Measurements from ENCODE around the gene CD69. TPM values are rescaled to one million over a fixed set of nuclear protein-coding genes. Genes with fewer than 3 reads are reported as not detected.

The CD69 gene
- total RNA-seq, 4 donors from 2014 or later = 0.41 to 0.72 (median 0.51) TPM; not detected in 1

GRCh38 chr12:9754099-9754927 lies 6.4 kb downstream of the CD69 start:
- H3K27me3 ChIP-seq = no peaks in the 10 kb centered on the region
- H3K4me1 ChIP-seq = peaks cover 0 to 5% of the 10 kb centered on the region in 2 donors
- ATAC-seq (no peak), DNase-seq (no peak)
- no peak overlapping the region for H3K4me3 ChIP-seq
- intact Hi-C loops (cut with DNase I; ENCODE audit: low total_unique reads) = no loop called here
- no peaks in the 10 kb centered on the region for H3K36me3 ChIP-seq
- no peak for TF ChIP-seq CTCF (IDR thresholded peaks at IDR 0.05 in 4 of 5, conservative IDR thresholded peaks at IDR 0.05 in 1 of 5)
- TF ChIP-seq POLR2A (IDR thresholded peaks at IDR 0.05) = no peak
- in situ Hi-C loops (cut with MboI; ENCODE audit: low sequenced_read_pairs in 4 of 4) = no loop called here
- H3K9me3 ChIP-seq = no peaks in the 10 kb centered on the region
- H3K27ac ChIP-seq = no peak overlapping the region

- no peak overlapping the region for H3K27ac ChIP-seq
- no peak overlapping the region for H3K4me3 ChIP-seq
- in situ Hi-C loops (cut with MboI; ENCODE audit: low sequenced_read_pairs in 4 of 4) (no loop called here), intact Hi-C loops (cut with DNase I; ENCODE audit: low total_unique reads) (no loop called here)
- H3K36me3 ChIP-seq = no peaks in the 10 kb centered on the region
- no peak for ATAC-seq
- TF ChIP-seq POLR2A (IDR thresholded peaks at IDR 0.05) (no peak), CTCF (IDR thresholded peaks at IDR 0.05 in 4 of 5, conservative IDR thresholded peaks at IDR 0.05 in 1 of 5) (no peak)
- peaks cover 0 to 5% of the 10 kb centered on the region in 2 donors for H3K4me1 ChIP-seq
- no peaks in the 10 kb centered on the region for H3K9me3 ChIP-seq
- no peaks in the 10 kb centered on the region for H3K27me3 ChIP-seq
- DNase-seq = no peak
These were observed 7.2 kb downstream of the CD69 start for GRCh38 chr12:9753498-9753897.

GRCh38 chr12:9753073-9753472 lies 7.6 kb downstream of the CD69 start:
- in situ Hi-C loops (cut with MboI; ENCODE audit: low sequenced_read_pairs in 4 of 4) = no loop called here
- no peak for TF ChIP-seq POLR2A (IDR thresholded peaks at IDR 0.05)
- TF ChIP-seq CTCF (IDR thresholded peaks at IDR 0.05 in 4 of 5, conservative IDR thresholded peaks at IDR 0.05 in 1 of 5) = no peak
- intact Hi-C loops (cut with DNase I; ENCODE audit: low total_unique reads) = no loop called here
- Histone ChIP-seq H3K27me3 (no peaks in the 10 kb centered on the region), H3K36me3 (no peaks in the 10 kb centered on the region), H3K4me3 (no peak overlapping the region), H3K9me3 (no peaks in the 10 kb centered on the region), H3K27ac (no peak overlapping the region), H3K4me1 (peaks cover 0 to 5% of the 10 kb centered on the region in 2 donors)
- DNase-seq = no peak
- ATAC-seq = no peak

- Histone ChIP-seq H3K4me3 (no peak overlapping the region), H3K9me3 (no peaks in the 10 kb centered on the region), H3K27me3 (no peaks in the 10 kb centered on the region), H3K27ac (no peak overlapping the region), H3K36me3 (no peaks in the 10 kb centered on the region), H3K4me1 (peaks cover 0 to 5% of the 10 kb centered on the region in 2 donors)
- TF ChIP-seq POLR2A (IDR thresholded peaks at IDR 0.05) (no peak), CTCF (IDR thresholded peaks at IDR 0.05 in 4 of 5, conservative IDR thresholded peaks at IDR 0.05 in 1 of 5) (no peak)
- in situ Hi-C loops (cut with MboI; ENCODE audit: low sequenced_read_pairs in 4 of 4) (no loop called here), intact Hi-C loops (cut with DNase I; ENCODE audit: low total_unique reads) (no loop called here)
- DNase-seq (no peak), ATAC-seq (no peak)
These were observed 8.4 kb downstream of the CD69 start for GRCh38 chr12:9752145-9752933.

All from gastrocnemius medialis (tissue), 4 donors.